ENCODE measurements around the gene ASB1.

DNA sequence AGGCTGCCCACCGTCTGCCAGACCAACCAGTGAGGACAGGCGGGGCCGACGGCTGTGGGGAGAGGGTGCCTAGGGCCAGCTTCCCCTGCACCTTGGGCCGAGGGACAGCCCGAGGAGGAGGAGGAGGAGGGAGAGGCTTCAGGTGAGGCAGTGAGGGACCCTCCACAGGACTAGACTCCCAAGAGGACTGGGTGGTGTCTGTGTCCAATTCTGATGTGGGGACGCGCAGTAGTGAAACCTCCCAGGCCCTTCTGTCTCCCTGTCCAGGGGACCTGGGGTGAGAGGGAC lies 19.8 kb upstream of the ASB1 start:
- TF ChIP-seq ZNF138 (CRISPR knock-in tag; IDR thresholded peaks at IDR 0.05; ENCODE audit: low read depth) = no peak
- TF ChIP-seq RBM39 (IDR thresholded peaks at IDR 0.05; ENCODE audit: low read depth, low read length, poor library complexity, severe bottlenecking) = no peak
- TF ChIP-seq, protein P1, sequence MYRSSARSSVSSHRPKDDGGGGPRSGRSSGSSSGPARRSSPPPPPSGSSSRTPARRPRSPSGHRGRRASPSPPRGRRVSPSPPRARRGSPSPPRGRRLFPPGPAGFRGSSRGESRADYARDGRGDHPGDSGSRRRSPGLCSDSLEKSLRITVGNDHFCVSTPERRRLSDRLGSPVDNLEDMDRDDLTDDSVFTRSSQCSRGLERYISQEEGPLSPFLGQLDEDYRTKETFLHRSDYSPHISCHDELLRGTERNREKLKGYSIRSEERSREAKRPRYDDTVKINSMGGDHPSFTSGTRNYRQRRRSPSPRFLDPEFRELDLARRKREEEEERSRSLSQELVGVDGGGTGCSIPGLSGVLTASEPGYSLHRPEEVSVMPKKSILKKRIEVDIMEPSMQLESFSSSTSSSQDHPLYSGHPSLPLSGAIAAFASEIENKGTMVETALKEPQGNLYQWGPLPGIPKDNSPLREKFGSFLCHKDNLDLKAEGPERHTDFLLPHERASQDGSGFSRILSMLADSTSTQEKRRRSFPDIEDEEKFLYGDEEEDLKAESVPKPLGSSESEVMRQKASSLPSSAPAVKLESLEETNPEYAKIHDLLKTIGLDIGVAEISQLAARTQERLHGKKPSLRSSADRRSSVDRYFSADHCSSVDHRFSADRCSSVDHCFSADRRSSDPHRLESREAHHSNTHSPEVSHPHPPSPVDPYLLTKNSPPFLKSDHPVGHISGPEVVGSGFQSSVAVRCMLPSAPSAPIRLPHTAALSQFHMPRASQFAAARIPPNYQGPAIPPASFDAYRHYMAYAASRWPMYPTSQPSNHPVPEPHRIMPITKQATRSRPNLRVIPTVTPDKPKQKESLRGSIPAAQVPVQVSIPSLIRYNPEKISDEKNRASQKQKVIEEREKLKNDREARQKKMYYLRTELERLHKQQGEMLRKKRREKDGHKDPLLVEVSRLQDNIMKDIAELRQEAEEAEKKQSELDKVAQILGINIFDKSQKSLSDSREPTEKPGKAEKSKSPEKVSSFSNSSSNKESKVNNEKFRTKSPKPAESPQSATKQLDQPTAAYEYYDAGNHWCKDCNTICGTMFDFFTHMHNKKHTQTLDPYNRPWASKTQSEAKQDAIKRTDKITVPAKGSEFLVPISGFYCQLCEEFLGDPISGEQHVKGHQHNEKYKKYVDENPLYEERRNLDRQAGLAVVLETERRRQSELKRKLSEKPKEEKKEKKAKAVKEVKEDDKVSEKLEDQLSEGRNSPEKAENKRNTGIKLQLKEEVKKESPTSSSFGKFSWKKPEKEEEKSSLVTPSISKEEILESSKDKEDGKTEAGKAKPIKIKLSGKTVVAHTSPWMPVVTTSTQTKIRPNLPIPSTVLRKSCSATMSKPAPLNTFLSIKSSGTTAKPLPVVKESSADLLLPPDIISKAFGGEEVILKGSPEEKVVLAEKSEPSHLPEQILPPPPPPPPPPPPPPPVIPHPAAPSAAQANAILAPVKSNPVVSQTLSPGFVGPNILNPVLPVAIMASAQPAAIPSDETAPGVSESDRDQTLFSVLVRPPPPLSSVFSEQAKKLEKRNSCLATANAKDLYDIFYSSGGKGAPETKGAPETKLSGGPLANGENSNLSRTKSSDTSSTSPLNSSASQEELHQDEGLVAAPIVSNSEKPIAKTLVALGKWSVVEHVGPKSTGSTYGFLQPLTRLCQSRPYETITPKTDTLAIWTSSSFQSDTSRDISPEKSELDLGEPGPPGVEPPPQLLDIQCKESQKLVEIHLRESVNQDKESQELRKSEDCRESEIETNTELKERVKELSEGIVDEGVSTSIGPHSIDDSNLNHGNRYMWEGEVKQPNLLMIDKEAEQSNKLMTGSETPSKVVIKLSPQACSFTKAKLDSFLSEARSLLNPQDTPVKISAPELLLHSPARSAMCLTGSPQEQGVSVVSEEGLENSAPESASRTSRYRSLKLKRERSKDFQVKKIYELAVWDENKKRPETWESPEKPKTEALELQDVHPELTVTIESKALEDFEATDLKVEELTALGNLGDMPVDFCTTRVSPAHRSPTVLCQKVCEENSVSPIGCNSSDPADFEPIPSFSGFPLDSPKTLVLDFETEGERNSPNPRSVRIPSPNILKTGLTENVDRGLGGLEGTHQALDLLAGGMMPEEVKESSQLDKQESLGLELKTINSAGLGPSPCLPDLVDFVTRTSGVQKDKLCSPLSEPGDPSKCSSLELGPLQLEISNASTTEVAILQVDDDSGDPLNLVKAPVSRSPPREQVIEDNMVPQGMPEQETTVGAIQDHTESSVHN (CRISPR knock-in tag; IDR thresholded peaks at IDR 0.05) = no peak
- no peak for TF ChIP-seq CTCF (CRISPR knock-in tag; IDR thresholded peaks at IDR 0.05)
- no peak for TF ChIP-seq MYC (CRISPR knock-in tag; IDR thresholded peaks at IDR 0.05; ENCODE audit: borderline replicate concordance)
- TF ChIP-seq PHF8 (CRISPR knock-in tag; IDR thresholded peaks at IDR 0.05) = no peak
- TF ChIP-seq SP1 (IDR thresholded peaks at IDR 0.05) = no peak
- TF ChIP-seq SP1 (CRISPR knock-in tag; IDR thresholded peaks at IDR 0.05) = no peak
- TF ChIP-seq ZNF660 (CRISPR knock-in tag; IDR thresholded peaks at IDR 0.05; ENCODE audit: borderline replicate concordance, low read depth) = no peak

Measured in HepG2 (cell line).